Activated T-cell treated with anti-CD3 and anti-CD28 coated beads for 48 hours (primary cell): Measurements from ENCODE around the gene GDI1.

Source experiments
- DNase-seq: peaks from one replicate; pipeline ENCODE4 v3.0.0-alpha.2; 2020; ENCODE audit warnings: low read depth

Gene GDI1

GRCh38 chrX:154409222-154409871 lies 27.6 kb upstream of the GDI1 start, which contains the start of gene DNASE1L1:
Gene DNASE1L1, minus strand, starts transcription at chrX:154409254. Its CDS starts 3,686 bp downstream, at chrX:154405568.
- no peak for DNase-seq

GRCh38 chrX:154411981-154412340 lies 25.0 kb upstream of the GDI1 start:
- peak; percentile 51 for DNase-seq

GRCh38 chrX:154412468-154412867 lies 24.5 kb upstream of the GDI1 start:
- DNase-seq = no peak

GRCh38 chrX:154413142-154413541 lies 23.8 kb upstream of the GDI1 start:
- no peak for DNase-seq

GRCh38 chrX:154417157-154417556 lies 19.8 kb upstream of the GDI1 start:
- DNase-seq = no peak

- no peak for DNase-seq
These were observed 17.8 kb upstream of the GDI1 start for GRCh38 chrX:154419189-154419588.

- no peak for DNase-seq
These were observed 17.1 kb upstream of the GDI1 start for GRCh38 chrX:154419688-154420401.

GRCh38 chrX:154420402-154420756 lies 16.6 kb upstream of the GDI1 start:
- DNase-seq = no peak

GRCh38 chrX:154426916-154427770 lies 9.8 kb upstream of the GDI1 start:
- no peak for DNase-seq

- peak; percentile 88 for DNase-seq
These were observed 8.5 kb upstream of the GDI1 start, which contains the start of gene ATP6AP1 for GRCh38 chrX:154428176-154429171. Gene ATP6AP1, plus strand, starts transcription at chrX:154428677. Its CDS starts 16 bp downstream, at chrX:154428693.

GRCh38 chrX:154429711-154430110 lies 7.2 kb upstream of the GDI1 start:
- DNase-seq = no peak

GRCh38 chrX:154430479-154430878 lies 6.5 kb upstream of the GDI1 start:
- DNase-seq = no peak

GRCh38 chrX:154430916-154431315 lies 6.0 kb upstream of the GDI1 start:
- DNase-seq = no peak

GRCh38 chrX:154431341-154431740 lies 5.6 kb upstream of the GDI1 start:
- no peak for DNase-seq

- no peak for DNase-seq
These were observed 4.7 kb upstream of the GDI1 start for GRCh38 chrX:154432210-154432609.

GRCh38 chrX:154433605-154434004 lies 3.3 kb upstream of the GDI1 start:
- no peak for DNase-seq

GRCh38 chrX:154434394-154435168 lies 2.4 kb upstream of the GDI1 start:
- DNase-seq = no peak

GRCh38 chrX:154435171-154435733 lies 1.7 kb upstream of the GDI1 start:
- DNase-seq = no peak

GRCh38 chrX:154436374-154436982 lies 476 bp upstream of the GDI1 start:
- peak; percentile 50 for DNase-seq
